Measurements from ENCODE around the gene HPRT1.

The HPRT1 gene

GRCh38 chrX:134478374-134478773, 18.4 kb downstream of the HPRT1 start:
- no peak for DNase-seq

GRCh38 chrX:134480061-134480460, 20.1 kb downstream of the HPRT1 start:
- DNase-seq, result no peak

GRCh38 chrX:134481339-134481738, 21.4 kb downstream of the HPRT1 start:
- no peak for DNase-seq

GRCh38 chrX:134482371-134482770, 22.4 kb downstream of the HPRT1 start:
- DNase-seq, result no peak

- DNase-seq, result peak; percentile 4
Measured at GRCh38 chrX:134484039-134484438, 24.1 kb downstream of the HPRT1 start.

GRCh38 chrX:134501941-134502340, 42.0 kb downstream of the HPRT1 start:
- no peak for DNase-seq

GRCh38 chrX:134502686-134503085, 42.7 kb downstream of the HPRT1 start:
- DNase-seq, result no peak

GRCh38 chrX:134512566-134512965, 52.6 kb downstream of the HPRT1 start:
- no peak for DNase-seq

GRCh38 chrX:134513091-134513490, 53.1 kb downstream of the HPRT1 start:
- no peak for DNase-seq

- no peak for DNase-seq
Measured at GRCh38 chrX:134520860-134521390, 61.0 kb downstream of the HPRT1 start.

- DNase-seq, result no peak
Measured at GRCh38 chrX:134524181-134524580, 64.2 kb downstream of the HPRT1 start.

GRCh38 chrX:134525086-134525792, 65.3 kb downstream of the HPRT1 start:
- DNase-seq, result no peak

GRCh38 chrX:134526399-134526798, 66.4 kb downstream of the HPRT1 start:
- no peak for DNase-seq

- no peak for DNase-seq
Measured at GRCh38 chrX:134528960-134529359, 69.0 kb downstream of the HPRT1 start.

- DNase-seq, result no peak
Measured at GRCh38 chrX:134529481-134529880, 69.5 kb downstream of the HPRT1 start.

GRCh38 chrX:134530845-134531244, 70.9 kb downstream of the HPRT1 start:
- no peak for DNase-seq

- DNase-seq, result no peak
Measured at GRCh38 chrX:134533352-134533751, 73.4 kb downstream of the HPRT1 start.

- no peak for DNase-seq
Measured at GRCh38 chrX:134533952-134534351, 74.0 kb downstream of the HPRT1 start.

GRCh38 chrX:134537179-134537955, 77.4 kb downstream of the HPRT1 start:
- no peak for DNase-seq

- DNase-seq, result no peak
Measured at GRCh38 chrX:134538316-134538715, 78.4 kb downstream of the HPRT1 start.

GRCh38 chrX:134541906-134542305, 81.9 kb downstream of the HPRT1 start:
- DNase-seq, result no peak

GRCh38 chrX:134542485-134542884, 82.5 kb downstream of the HPRT1 start:
- DNase-seq, result no peak

GRCh38 chrX:134543288-134543687, 83.3 kb downstream of the HPRT1 start:
- DNase-seq, result no peak

GRCh38 chrX:134544135-134544512, 84.2 kb downstream of the HPRT1 start:
- no peak for DNase-seq
